ENCODE measurements around the gene SPATS2L.
A peak's percentile ranks its signal among the peaks of the same experiment; 100 is the strongest.

SPATS2L gene

GRCh38 chr2:200472853-200473464 lies 166.5 kb downstream of the SPATS2L start:
- DNase-seq = no peak

GRCh38 chr2:200475795-200476194 lies 169.3 kb downstream of the SPATS2L start:
- DNase-seq = no peak

GRCh38 chr2:200476836-200477235 lies 170.3 kb downstream of the SPATS2L start:
- DNase-seq = no peak

GRCh38 chr2:200477667-200478131 lies 171.2 kb downstream of the SPATS2L start:
- no peak for DNase-seq

GRCh38 chr2:200479692-200480265 lies 173.3 kb downstream of the SPATS2L start:
- DNase-seq = no peak

GRCh38 chr2:200482194-200482593 lies 175.7 kb downstream of the SPATS2L start:
- DNase-seq = no peak

GRCh38 chr2:200483729-200484198 lies 177.3 kb downstream of the SPATS2L start:
- peak; percentile 75 to 90 for DNase-seq

GRCh38 chr2:200484934-200485333 lies 178.4 kb downstream of the SPATS2L start:
- no peak for DNase-seq

GRCh38 chr2:200486529-200486928 lies 180.0 kb downstream of the SPATS2L start:
- no peak for DNase-seq

- no peak for DNase-seq
Observed at GRCh38 chr2:200488169-200488568, 181.7 kb downstream of the SPATS2L start.

GRCh38 chr2:200490001-200490400 lies 183.5 kb downstream of the SPATS2L start:
- DNase-seq = no peak

- DNase-seq = no peak
Observed at GRCh38 chr2:200492656-200493055, 186.2 kb downstream of the SPATS2L start.

GRCh38 chr2:200494048-200494447 lies 187.6 kb downstream of the SPATS2L start:
- no peak for DNase-seq

- no peak for DNase-seq
Observed at GRCh38 chr2:200496696-200497095, 190.2 kb downstream of the SPATS2L start.

- no peak for DNase-seq
Observed at GRCh38 chr2:200498402-200499162, 192.1 kb downstream of the SPATS2L start.

- no peak for DNase-seq
Observed at GRCh38 chr2:200502196-200502595, 195.7 kb downstream of the SPATS2L start.

- no peak for DNase-seq
Observed at GRCh38 chr2:200506679-200507078, 200.2 kb downstream of the SPATS2L start.

GRCh38 chr2:200507179-200507578 lies 200.7 kb downstream of the SPATS2L start:
- peak in 1 of 2 experiments; percentile 2 for DNase-seq

- DNase-seq = no peak
Observed at GRCh38 chr2:200509235-200509611, 202.7 kb downstream of the SPATS2L start.

GRCh38 chr2:200509612-200510433 lies 203.3 kb downstream of the SPATS2L start, which contains the start of gene KCTD18:
Gene KCTD18, minus strand, starts transcription at chr2:200510068. Its CDS starts 3,052 bp downstream, at chr2:200507016.
- DNase-seq = peak; percentile 80 to 86

GRCh38 chr2:200515155-200515554 lies 208.7 kb downstream of the SPATS2L start:
- no peak for DNase-seq

GRCh38 chr2:200523158-200523557 lies 216.7 kb downstream of the SPATS2L start:
- no peak for DNase-seq

GRCh38 chr2:200523604-200524003 lies 217.1 kb downstream of the SPATS2L start:
- no peak for DNase-seq

Measured in NCI-H2081 (cell line).